ENCODE data around the gene GATB.

GRCh38 chr4:151690164-151690870 lies 70.5 kb downstream of the GATB start:
- TF ChIP-seq, protein P1, sequence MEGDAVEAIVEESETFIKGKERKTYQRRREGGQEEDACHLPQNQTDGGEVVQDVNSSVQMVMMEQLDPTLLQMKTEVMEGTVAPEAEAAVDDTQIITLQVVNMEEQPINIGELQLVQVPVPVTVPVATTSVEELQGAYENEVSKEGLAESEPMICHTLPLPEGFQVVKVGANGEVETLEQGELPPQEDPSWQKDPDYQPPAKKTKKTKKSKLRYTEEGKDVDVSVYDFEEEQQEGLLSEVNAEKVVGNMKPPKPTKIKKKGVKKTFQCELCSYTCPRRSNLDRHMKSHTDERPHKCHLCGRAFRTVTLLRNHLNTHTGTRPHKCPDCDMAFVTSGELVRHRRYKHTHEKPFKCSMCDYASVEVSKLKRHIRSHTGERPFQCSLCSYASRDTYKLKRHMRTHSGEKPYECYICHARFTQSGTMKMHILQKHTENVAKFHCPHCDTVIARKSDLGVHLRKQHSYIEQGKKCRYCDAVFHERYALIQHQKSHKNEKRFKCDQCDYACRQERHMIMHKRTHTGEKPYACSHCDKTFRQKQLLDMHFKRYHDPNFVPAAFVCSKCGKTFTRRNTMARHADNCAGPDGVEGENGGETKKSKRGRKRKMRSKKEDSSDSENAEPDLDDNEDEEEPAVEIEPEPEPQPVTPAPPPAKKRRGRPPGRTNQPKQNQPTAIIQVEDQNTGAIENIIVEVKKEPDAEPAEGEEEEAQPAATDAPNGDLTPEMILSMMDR (conservative IDR thresholded peaks at IDR 0.05; ENCODE audit: low read depth, low read length): no peak
- TF ChIP-seq EZH2phosphoT487 (IDR thresholded peaks at IDR 0.05; ENCODE audit: borderline replicate concordance, low read length): no peak
- TF ChIP-seq EZH2 (IDR thresholded peaks at IDR 0.05; ENCODE audit: low read length, unreplicated experiment): no peak
